ENCODE measurements around the gene FXYD4. TPM values are rescaled to one million over a fixed set of nuclear protein-coding genes. Genes with fewer than 3 reads are reported as not detected.

The FXYD4 gene
- total RNA-seq, 2 donors from 2014 or later = not detected

- ATAC-seq (replicated peaks) = no peak
- Mint-ChIP-seq H3K4me1 (peaks cover 23% of the 10 kb centered on the region), H3K36me3 (ENCODE audit: low read depth) (no peaks in the 10 kb centered on the region), H3K4me3 (no peak overlapping the region), H3K27me3 (peaks cover 3% of the 10 kb centered on the region), H3K9me3 (no peaks in the 10 kb centered on the region), H3K27ac (no peak overlapping the region)
These were observed 33.3 kb upstream of the FXYD4 start for GRCh38 chr10:43338117-43338516.

- no peak overlapping the region for H3K4me3 Mint-ChIP-seq
- peaks cover 3% of the 10 kb centered on the region for H3K27me3 Mint-ChIP-seq
- no peak overlapping the region for H3K27ac Mint-ChIP-seq
- H3K4me1 Mint-ChIP-seq = peaks cover 20% of the 10 kb centered on the region
- ATAC-seq (replicated peaks) = no peak
- H3K9me3 Mint-ChIP-seq = no peaks in the 10 kb centered on the region
- no peaks in the 10 kb centered on the region for H3K36me3 Mint-ChIP-seq (ENCODE audit: low read depth)
These were observed 32.3 kb upstream of the FXYD4 start for GRCh38 chr10:43339136-43339535.

GRCh38 chr10:43340101-43340500 lies 31.3 kb upstream of the FXYD4 start:
- Mint-ChIP-seq H3K27me3 (peaks cover 3% of the 10 kb centered on the region), H3K4me3 (no peak overlapping the region), H3K4me1 (peaks cover 23% of the 10 kb centered on the region), H3K27ac (no peak overlapping the region), H3K36me3 (ENCODE audit: low read depth) (no peaks in the 10 kb centered on the region), H3K9me3 (no peaks in the 10 kb centered on the region)
- no peak for ATAC-seq (replicated peaks)

- no peaks in the 10 kb centered on the region for H3K36me3 Mint-ChIP-seq (ENCODE audit: low read depth)
- H3K4me1 Mint-ChIP-seq = peaks cover 23% of the 10 kb centered on the region
These were observed 30.8 kb upstream of the FXYD4 start for GRCh38 chr10:43340619-43341018.

GRCh38 chr10:43341450-43341849 lies 30.0 kb upstream of the FXYD4 start:
- H3K4me1 Mint-ChIP-seq = peaks cover 23% of the 10 kb centered on the region
- H3K4me3 Mint-ChIP-seq = no peak overlapping the region
- no peaks in the 10 kb centered on the region for H3K9me3 Mint-ChIP-seq
- no peak overlapping the region for H3K27ac Mint-ChIP-seq
- peaks cover 3% of the 10 kb centered on the region for H3K27me3 Mint-ChIP-seq
- H3K36me3 Mint-ChIP-seq (ENCODE audit: low read depth) = no peaks in the 10 kb centered on the region
- ATAC-seq (replicated peaks) = no peak

More at GRCh38 chr10:43340619-43341018, 30.8 kb upstream of the FXYD4 start:
- Mint-ChIP-seq H3K4me3 (no peak overlapping the region), H3K27ac (no peak overlapping the region), H3K9me3 (no peaks in the 10 kb centered on the region), H3K27me3 (peaks cover 3% of the 10 kb centered on the region)
- ATAC-seq (replicated peaks) = no peak

- no peak for ATAC-seq (replicated peaks)
- Mint-ChIP-seq H3K4me1 (peaks cover 18% of the 10 kb centered on the region), H3K36me3 (ENCODE audit: low read depth) (no peaks in the 10 kb centered on the region), H3K27ac (no peak overlapping the region), H3K27me3 (peaks cover 3% of the 10 kb centered on the region), H3K4me3 (no peak overlapping the region), H3K9me3 (no peaks in the 10 kb centered on the region)
These were observed 28.9 kb upstream of the FXYD4 start for GRCh38 chr10:43342279-43343125.

- Mint-ChIP-seq H3K27me3 (peaks cover 3% of the 10 kb centered on the region), H3K27ac (no peak overlapping the region), H3K4me1 (peaks cover 18% of the 10 kb centered on the region), H3K9me3 (no peaks in the 10 kb centered on the region), H3K36me3 (ENCODE audit: low read depth) (no peaks in the 10 kb centered on the region), H3K4me3 (no peak overlapping the region)
- ATAC-seq (replicated peaks) = no peak
These were observed 28.3 kb upstream of the FXYD4 start for GRCh38 chr10:43343126-43343525.

GRCh38 chr10:43344051-43344450 lies 27.4 kb upstream of the FXYD4 start:
- no peaks in the 10 kb centered on the region for H3K9me3 Mint-ChIP-seq

GRCh38 chr10:43347997-43348396 lies 23.4 kb upstream of the FXYD4 start:
- peak overlapping the region; percentile 83 for H3K27ac Mint-ChIP-seq
- H3K4me1 Mint-ChIP-seq = peaks cover 12% of the 10 kb centered on the region
- H3K9me3 Mint-ChIP-seq = no peaks in the 10 kb centered on the region

More at GRCh38 chr10:43344051-43344450, 27.4 kb upstream of the FXYD4 start:
- Mint-ChIP-seq H3K27me3 (peaks cover 3% of the 10 kb centered on the region), H3K36me3 (ENCODE audit: low read depth) (no peaks in the 10 kb centered on the region), H3K27ac (no peak overlapping the region), H3K4me1 (peaks cover 24% of the 10 kb centered on the region), H3K4me3 (no peak overlapping the region)
- ATAC-seq (replicated peaks) = no peak

GRCh38 chr10:43348511-43349312 lies 22.7 kb upstream of the FXYD4 start:
- Mint-ChIP-seq H3K4me3 (peak overlapping the region; percentile 31), H3K27me3 (peaks cover 3% of the 10 kb centered on the region)

More at GRCh38 chr10:43347997-43348396, 23.4 kb upstream of the FXYD4 start:
- peak; percentile 20 for ATAC-seq (replicated peaks)
- no peaks in the 10 kb centered on the region for H3K36me3 Mint-ChIP-seq (ENCODE audit: low read depth)
- no peak overlapping the region for H3K4me3 Mint-ChIP-seq
- H3K27me3 Mint-ChIP-seq = peaks cover 3% of the 10 kb centered on the region

GRCh38 chr10:43350156-43350555 lies 21.3 kb upstream of the FXYD4 start:
- H3K36me3 Mint-ChIP-seq (ENCODE audit: low read depth) = no peaks in the 10 kb centered on the region
- no peak for ATAC-seq (replicated peaks)
- H3K4me1 Mint-ChIP-seq = peaks cover 6% of the 10 kb centered on the region
- H3K27me3 Mint-ChIP-seq = peaks cover 3% of the 10 kb centered on the region
- no peak overlapping the region for H3K4me3 Mint-ChIP-seq
- no peaks in the 10 kb centered on the region for H3K9me3 Mint-ChIP-seq
- H3K27ac Mint-ChIP-seq = no peak overlapping the region

More at GRCh38 chr10:43348511-43349312, 22.7 kb upstream of the FXYD4 start:
- Mint-ChIP-seq H3K9me3 (no peaks in the 10 kb centered on the region), H3K27ac (peak overlapping the region; percentile 83), H3K4me1 (peaks cover 12% of the 10 kb centered on the region), H3K36me3 (ENCODE audit: low read depth) (no peaks in the 10 kb centered on the region)
- peak; percentile 100 for ATAC-seq (replicated peaks)

GRCh38 chr10:43350686-43351085 lies 20.8 kb upstream of the FXYD4 start:
- Mint-ChIP-seq H3K9me3 (no peaks in the 10 kb centered on the region), H3K4me1 (peaks cover 8% of the 10 kb centered on the region), H3K36me3 (ENCODE audit: low read depth) (no peaks in the 10 kb centered on the region), H3K4me3 (peak overlapping the region; percentile 37), H3K27me3 (peaks cover 3% of the 10 kb centered on the region), H3K27ac (no peak overlapping the region)
- no peak for ATAC-seq (replicated peaks)

GRCh38 chr10:43351301-43351700 lies 20.1 kb upstream of the FXYD4 start:
- Mint-ChIP-seq H3K27ac (no peak overlapping the region), H3K27me3 (peaks cover 3% of the 10 kb centered on the region), H3K36me3 (ENCODE audit: low read depth) (no peaks in the 10 kb centered on the region), H3K4me1 (peaks cover 13% of the 10 kb centered on the region), H3K9me3 (no peaks in the 10 kb centered on the region), H3K4me3 (no peak overlapping the region)
- no peak for ATAC-seq (replicated peaks)

- H3K4me1 Mint-ChIP-seq = peaks cover 13% of the 10 kb centered on the region
- ATAC-seq (replicated peaks) = no peak
These were observed 18.5 kb upstream of the FXYD4 start for GRCh38 chr10:43352951-43353350.

More at GRCh38 chr10:43352951-43353350, 18.5 kb upstream of the FXYD4 start:
- Mint-ChIP-seq H3K36me3 (ENCODE audit: low read depth) (no peaks in the 10 kb centered on the region), H3K27ac (no peak overlapping the region), H3K4me3 (no peak overlapping the region), H3K27me3 (peaks cover 3% of the 10 kb centered on the region), H3K9me3 (no peaks in the 10 kb centered on the region)
